Fibroblast of skin of right biceps (primary cell): ENCODE measurements around the gene APOBEC4.

Experiments used
- DNase-seq: peaks from one replicate; pipeline ENCODE4 v3.0.0-alpha.2; 2013

The APOBEC4 gene

GRCh38 chr1:183674339-183674738 is 21.2 kb upstream of the APOBEC4 start:
- peak; percentile 62 for DNase-seq

- DNase-seq = peak; percentile 14
Observed at GRCh38 chr1:183673605-183674323, 20.6 kb upstream of the APOBEC4 start.

- DNase-seq = no peak
Observed at GRCh38 chr1:183670169-183670568, 17.1 kb upstream of the APOBEC4 start.

GRCh38 chr1:183656355-183656754 is 3.2 kb upstream of the APOBEC4 start:
- no peak for DNase-seq

- DNase-seq = peak; percentile 83
Observed at GRCh38 chr1:183655562-183656075, 2.5 kb upstream of the APOBEC4 start.

GRCh38 chr1:183654706-183655105 is 1.6 kb upstream of the APOBEC4 start:
- no peak for DNase-seq

- no peak for DNase-seq
Observed at GRCh38 chr1:183653876-183654451, 848 bp upstream of the APOBEC4 start.

- DNase-seq = no peak
Observed at GRCh38 chr1:183653462-183653794, 312 bp upstream of the APOBEC4 start.

GRCh38 chr1:183652107-183652506 is 1.0 kb downstream of the APOBEC4 start:
- no peak for DNase-seq

GRCh38 chr1:183651612-183652011 is 1.5 kb downstream of the APOBEC4 start:
- DNase-seq = no peak

- DNase-seq = no peak
Observed at GRCh38 chr1:183648042-183648441, 5.1 kb downstream of the APOBEC4 start.

- DNase-seq = no peak
Observed at GRCh38 chr1:183646776-183647175, 6.3 kb downstream of the APOBEC4 start.

GRCh38 chr1:183645531-183645930 is 7.6 kb downstream of the APOBEC4 start:
- DNase-seq = no peak

GRCh38 chr1:183642166-183642565 is 10.9 kb downstream of the APOBEC4 start:
- DNase-seq = no peak

GRCh38 chr1:183640193-183640592 is 12.9 kb downstream of the APOBEC4 start:
- DNase-seq = no peak

- DNase-seq = no peak
Observed at GRCh38 chr1:183638649-183639387, 14.3 kb downstream of the APOBEC4 start.

GRCh38 chr1:183636783-183637182 is 16.3 kb downstream of the APOBEC4 start:
- DNase-seq = no peak

- DNase-seq = no peak
Observed at GRCh38 chr1:183636334-183636682, 16.8 kb downstream of the APOBEC4 start.

GRCh38 chr1:183635606-183636333 is 17.3 kb downstream of the APOBEC4 start, which contains the start of gene ARPC5:
ARPC5 (minus strand) TSS chr1:183635783; CDS start chr1:183635659, 124 bp downstream.
- peak; percentile 98 for DNase-seq

GRCh38 chr1:183635099-183635605 is 18.0 kb downstream of the APOBEC4 start:
- DNase-seq = peak; percentile 36

GRCh38 chr1:183634429-183635065 is 18.6 kb downstream of the APOBEC4 start:
- no peak for DNase-seq

- peak; percentile 93 for DNase-seq
Observed at GRCh38 chr1:183633676-183634343, 19.3 kb downstream of the APOBEC4 start.
